Hematopoietic multipotent progenitor cell treated with erythropoietin and hydrocortisone succinate and interleukin-3 and kit ligand, for 17 days (in vitro differentiated cells): ENCODE results near the gene XRCC1.
"Not testable (repeated sequence)": the region's sequence is repeated elsewhere in the genome, so short reads cannot be mapped to it uniquely, and the experiment has no call there.

Source experiments
- DNase-seq: peaks from one replicate; pipeline ENCODE4 v3.0.0-alpha.2; 2015; ENCODE audit warnings: low spot score

The XRCC1 gene

GRCh38 chr19:43519436-43520088, 55.8 kb downstream of the XRCC1 start:
- DNase-seq = peak; percentile 87

- no peak for DNase-seq
Measured at GRCh38 chr19:43518051-43518450, 57.3 kb downstream of the XRCC1 start.

- not testable (repeated sequence) for DNase-seq
Measured at GRCh38 chr19:43512399-43512798, 62.9 kb downstream of the XRCC1 start.

- DNase-seq = no peak
Measured at GRCh38 chr19:43511324-43511723, 64.0 kb downstream of the XRCC1 start.

- no peak for DNase-seq
Measured at GRCh38 chr19:43510713-43511112, 64.6 kb downstream of the XRCC1 start.

- no peak for DNase-seq
Measured at GRCh38 chr19:43507880-43508279, 67.4 kb downstream of the XRCC1 start.

- DNase-seq = no peak
Measured at GRCh38 chr19:43506629-43507028, 68.7 kb downstream of the XRCC1 start.

GRCh38 chr19:43505941-43506340, 69.4 kb downstream of the XRCC1 start:
- DNase-seq = peak; percentile 9

GRCh38 chr19:43505186-43505456, 70.2 kb downstream of the XRCC1 start:
- DNase-seq = no peak

GRCh38 chr19:43504426-43505185, 70.7 kb downstream of the XRCC1 start, which contains the start of gene PHLDB3:
PHLDB3 (minus strand) TSS chr19:43504746; CDS start chr19:43504118, 628 bp downstream.
- no peak for DNase-seq

GRCh38 chr19:43503501-43504425, 71.6 kb downstream of the XRCC1 start:
- peak; percentile 90 for DNase-seq

- DNase-seq = no peak
Measured at GRCh38 chr19:43502419-43502976, 72.8 kb downstream of the XRCC1 start.

GRCh38 chr19:43501661-43502418, 73.5 kb downstream of the XRCC1 start:
- no peak for DNase-seq

GRCh38 chr19:43499042-43499441, 76.3 kb downstream of the XRCC1 start:
- no peak for DNase-seq

- DNase-seq = no peak
Measured at GRCh38 chr19:43498233-43498842, 77.0 kb downstream of the XRCC1 start.

- DNase-seq = no peak
Measured at GRCh38 chr19:43496960-43497359, 78.4 kb downstream of the XRCC1 start.

GRCh38 chr19:43495082-43495481, 80.2 kb downstream of the XRCC1 start:
- no peak for DNase-seq
